Glomerular visceral epithelial cell (primary cell): ENCODE measurements around the gene RBP2.
A peak's percentile ranks its signal among the peaks of the same experiment; 100 is the strongest.

ENCODE experiments used
- DNase-seq: peaks from one replicate; pipeline ENCODE4 v3.0.0-alpha.2; 2016; ENCODE audit errors: extremely low spot score

The RBP2 gene

DNA sequence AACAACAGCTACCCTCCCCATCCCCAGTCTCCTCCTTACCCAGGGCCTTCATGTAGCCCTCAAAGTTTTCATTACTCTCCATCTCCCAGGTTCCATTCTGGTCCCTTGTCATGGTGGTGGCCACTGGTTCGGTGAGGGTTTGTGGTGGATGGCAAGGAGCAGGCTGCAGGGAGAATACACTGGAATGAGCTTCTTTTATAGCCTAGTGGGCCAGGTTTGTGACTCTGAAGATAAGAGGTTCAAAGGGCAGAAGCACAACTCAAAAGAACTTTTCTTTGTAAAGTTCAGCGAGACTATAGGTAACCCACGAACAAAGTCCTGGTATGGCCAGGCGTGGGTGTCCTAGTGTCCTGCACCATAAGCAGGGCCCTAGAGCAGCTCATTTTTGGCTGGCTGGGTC lies at the start of gene RBP2:
Gene RBP2, minus strand, starts transcription at position 169 of the 400 bp plus-strand sequence. Its CDS starts 57 bp downstream, at position 112.
- no peak for DNase-seq

DNA sequence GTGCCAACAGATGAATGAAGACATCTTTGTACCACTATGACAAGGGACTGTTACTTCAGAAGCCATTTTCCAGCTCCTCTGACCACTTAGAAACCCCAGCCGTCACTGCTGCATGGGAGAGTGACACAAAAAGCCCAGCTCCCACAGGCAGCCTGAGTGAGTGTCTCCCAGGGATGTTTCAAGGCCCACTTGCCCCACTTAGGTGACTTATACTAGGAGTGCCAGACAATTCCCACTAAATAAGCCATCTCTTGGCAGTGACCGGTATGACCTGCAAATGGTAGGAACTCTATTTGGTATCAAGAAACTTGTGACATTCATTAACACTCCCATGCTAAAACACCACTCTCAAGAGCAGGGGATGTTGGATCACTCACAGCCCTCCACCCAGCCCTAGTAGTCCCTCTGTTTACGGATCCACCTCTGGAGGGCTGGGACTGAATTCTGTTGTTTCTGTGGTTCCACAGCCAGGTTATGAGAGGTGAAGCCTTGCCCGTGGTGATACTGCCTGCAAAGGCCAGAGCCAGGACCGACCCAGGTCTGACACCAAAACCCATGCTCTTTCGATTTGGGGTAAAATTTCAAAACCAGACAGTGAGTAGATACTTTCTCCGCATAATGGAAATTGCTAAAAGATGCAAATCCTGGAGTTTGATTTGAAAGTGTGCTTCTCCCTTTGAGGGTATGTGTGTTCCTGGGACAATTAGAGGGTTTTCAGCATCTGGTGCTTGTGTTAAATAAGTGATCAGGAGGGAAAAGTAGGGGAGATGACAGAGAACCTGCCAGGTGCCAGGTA lies 48.7 kb upstream of the RBP2 start:
- no peak for DNase-seq

DNA sequence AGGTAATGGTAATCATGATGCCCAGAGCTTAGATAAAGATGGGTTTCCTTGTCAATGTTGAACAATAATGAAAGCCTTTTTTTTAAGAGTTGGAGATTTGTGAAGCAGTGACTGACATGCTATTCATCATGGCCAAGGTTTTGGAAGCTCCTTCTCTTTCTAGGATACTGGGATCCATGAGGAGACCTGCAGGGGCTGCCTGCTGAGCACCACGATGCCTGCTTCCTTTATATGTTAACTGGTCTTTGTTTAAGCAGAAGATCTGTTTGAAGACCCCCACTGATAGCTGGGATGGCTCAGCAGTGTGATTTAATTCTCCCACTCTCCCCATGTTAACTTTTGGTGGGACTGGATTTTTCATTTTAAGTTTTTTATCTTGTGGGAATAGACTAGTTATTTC lies 47.4 kb upstream of the RBP2 start:
- DNase-seq, result no peak

DNA sequence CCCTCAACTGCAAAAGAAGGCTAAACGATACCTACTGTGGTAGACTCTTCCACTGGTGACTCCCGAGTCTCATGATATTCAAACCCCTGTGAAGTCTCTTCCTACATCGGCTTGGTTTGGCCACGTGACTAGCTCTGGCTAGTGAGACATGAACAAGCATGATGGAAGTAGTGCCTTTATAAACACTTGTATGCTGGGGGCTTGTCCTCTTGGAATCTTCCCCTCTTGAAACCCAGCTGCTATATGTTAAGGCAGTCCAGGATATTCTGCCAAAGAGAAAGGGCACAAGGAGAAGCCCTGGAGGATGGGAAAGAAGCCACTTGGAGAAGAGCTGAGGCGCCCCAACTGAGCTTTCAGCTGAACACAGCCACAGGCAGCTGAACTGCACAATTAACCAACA lies 46.9 kb upstream of the RBP2 start:
- no peak for DNase-seq

DNA sequence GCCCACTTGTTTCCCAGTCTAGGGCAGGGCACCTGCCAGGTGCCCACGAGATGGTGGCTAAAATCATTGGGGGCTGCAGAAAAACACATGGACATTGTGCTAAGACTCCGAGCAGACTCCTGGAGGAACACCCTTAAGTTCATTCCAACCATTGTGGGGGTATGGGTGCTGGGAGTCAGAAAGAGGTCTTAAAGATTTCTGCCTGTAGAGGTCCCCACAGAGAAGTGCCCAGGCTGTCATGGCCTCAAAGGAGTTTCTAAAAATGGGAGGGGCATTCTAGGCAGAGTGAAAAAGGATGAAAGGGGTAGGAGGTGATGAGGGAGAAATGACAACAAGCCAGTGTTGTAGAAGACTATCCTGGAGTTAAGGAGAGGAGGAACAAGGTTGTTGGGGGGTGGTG lies 46.1 kb upstream of the RBP2 start:
- DNase-seq, result no peak

DNA sequence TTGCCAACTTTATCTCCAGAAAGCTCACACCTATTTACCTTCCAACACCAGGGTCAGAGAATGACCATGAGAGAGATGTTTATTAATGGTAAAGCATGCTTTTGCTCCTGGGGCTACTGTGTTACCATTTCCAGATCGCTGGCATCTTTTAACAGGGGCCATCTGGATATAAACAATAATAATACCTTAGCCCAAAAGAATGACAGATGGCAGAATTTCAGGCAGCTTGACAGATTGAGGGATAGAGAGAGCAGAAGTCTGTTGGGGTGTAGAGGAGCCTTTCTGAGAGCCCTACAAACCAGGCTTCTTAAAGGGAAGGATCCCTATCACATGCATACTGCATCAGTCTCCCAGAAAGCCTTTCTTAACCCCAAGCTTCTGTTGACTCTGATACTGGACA lies 45.5 kb upstream of the RBP2 start:
- DNase-seq, result no peak

DNA sequence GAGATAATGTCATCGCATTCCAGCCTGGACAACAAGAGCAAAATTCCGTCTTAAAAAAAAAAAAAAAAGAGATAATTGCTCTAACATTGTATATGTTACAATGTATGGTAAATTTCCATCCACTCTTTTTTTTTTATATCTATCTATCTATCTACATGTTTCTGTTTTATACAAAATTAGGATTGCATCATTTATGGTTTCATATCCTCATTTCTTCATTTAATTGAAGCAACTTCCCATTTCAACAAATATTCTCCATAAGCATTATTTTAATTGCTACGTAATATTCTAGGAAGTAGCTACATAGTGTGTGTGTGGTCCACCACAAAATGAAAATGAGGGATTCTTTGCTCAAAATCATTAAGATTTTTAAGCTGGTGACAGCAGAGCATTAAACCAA lies 44.8 kb upstream of the RBP2 start:
- no peak for DNase-seq

DNA sequence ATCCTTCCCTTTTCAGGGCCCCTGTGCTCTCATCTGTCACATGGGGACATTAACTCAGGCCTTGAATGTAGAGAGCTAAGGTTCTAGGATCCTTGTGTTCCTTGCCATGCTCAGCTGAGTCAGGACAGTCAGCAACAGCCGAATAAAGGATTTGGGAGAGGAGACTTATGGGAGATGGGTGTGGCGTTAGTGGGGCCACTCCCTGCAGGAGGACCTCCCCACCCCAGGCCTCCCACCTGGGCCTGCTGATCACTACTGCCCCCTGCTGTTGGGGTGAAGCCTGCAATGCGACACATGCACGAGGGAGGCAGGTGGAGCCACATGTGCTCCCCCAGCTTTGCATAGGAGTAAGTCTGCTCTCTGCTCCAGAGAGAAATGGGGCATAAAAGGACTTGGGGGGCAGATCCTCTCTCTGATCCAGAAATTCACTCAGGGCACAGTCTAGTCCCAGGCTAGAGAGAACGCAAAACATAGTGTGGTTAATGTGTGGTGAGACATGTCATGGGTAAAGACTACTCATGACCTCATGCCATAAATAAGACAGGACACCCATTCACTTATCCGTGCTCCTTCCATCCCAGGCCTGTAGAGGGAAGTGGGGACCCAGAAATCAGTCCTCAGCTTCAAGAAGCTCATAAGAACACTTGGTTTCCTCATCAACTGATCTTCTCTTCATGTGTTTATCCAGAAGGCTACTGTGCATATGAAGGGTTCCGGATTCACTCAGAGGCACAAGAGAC lies 43.9 kb upstream of the RBP2 start:
- DNase-seq, result peak; percentile 14

DNA sequence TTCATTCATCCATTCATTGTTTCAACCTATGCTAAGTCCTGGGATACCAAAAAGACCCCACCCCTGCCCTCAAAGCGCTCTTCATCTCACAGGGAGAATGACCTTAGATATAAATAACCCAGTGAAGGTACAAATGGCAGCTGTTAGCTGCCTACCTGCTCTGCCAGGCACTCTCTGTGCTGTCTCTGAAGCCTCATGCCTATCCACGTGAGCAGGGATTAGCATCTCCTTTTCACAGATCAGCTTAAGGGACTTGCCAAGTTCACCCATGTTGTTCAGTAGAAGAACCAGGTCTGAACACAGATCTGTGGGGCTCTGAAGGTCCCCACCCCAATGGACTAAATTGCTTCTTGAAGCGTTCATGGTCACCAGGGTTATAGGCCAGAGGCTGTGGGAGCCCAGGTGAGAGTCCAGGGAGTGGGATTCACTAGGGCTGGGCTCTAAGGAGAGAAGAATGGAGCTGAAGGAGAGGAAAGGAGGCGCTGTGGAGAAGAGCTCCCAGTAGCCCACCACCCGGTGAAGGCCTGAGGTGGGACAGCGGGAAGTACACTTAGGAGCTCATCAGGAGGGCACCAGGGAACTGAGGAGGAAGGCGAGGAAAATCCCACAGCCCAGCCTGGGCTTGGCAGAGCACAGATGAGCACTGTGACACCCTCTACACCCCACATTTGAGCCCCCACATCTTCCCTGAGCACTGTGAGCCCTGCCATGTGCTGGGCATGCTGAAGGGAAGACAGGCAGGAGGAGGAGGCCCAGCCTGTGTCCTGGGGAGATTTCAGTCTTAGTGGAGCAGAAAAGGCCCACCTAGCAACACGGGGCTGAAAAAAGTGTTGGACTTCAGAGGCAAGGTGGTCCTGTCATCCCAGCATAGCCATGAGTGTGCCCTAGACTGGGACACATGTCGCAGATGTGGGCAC lies 42.9 kb upstream of the RBP2 start:
- DNase-seq, result no peak

DNA sequence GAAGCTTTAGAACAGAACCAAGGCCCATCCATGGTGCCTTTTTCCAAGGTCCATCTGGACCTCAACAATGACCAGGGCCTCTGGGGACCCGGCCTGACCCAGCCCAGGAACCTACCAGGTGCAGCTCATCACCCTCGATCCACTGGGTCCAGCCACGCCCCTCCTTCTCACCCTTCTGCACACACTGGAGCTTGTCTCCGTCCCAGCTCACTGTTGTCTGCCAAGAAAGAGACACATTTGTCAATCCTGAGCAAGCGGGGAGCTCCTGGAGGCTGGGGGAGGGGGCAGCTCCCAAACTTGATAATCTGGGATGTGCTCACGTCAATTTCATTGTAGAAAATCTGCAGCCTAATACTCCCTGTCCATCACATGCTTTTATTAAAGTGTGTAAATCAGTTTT lies 42.0 kb upstream of the RBP2 start:
- DNase-seq, result no peak

DNA sequence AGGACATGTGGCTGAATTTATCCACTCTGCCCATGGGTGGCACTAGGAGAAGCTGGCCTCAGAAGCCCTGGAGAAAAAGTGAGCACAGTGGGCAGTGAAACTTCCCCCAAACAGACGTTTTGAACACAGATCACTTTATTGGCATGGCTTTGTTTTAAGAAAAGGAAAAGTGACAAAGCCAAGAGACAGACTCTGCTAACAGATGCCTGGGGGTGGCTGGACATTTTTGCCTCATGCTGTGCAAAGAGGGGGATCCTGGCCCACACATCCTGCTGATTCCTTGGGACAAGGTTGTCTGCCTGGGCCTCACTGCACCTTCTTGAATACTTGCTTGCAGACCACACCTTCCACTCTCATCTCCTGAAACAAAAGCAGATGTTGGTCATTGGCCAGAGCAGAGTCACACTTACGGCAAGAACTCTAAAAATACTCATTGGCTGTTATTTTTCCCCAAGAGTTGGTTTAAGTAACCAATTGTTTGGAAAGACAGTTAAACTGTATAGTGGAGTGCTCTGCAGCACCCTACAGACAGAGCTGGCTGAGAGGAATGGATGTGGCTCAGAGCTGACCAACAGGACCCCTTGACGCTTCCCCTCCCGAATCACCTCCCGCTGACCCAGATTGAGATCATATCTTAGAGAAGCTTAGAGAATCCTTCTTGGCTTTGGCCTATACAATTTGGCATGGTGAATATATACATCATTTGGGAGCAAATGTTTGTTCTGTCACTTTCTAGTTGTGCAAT lies 41.2 kb upstream of the RBP2 start:
- no peak for DNase-seq

DNA sequence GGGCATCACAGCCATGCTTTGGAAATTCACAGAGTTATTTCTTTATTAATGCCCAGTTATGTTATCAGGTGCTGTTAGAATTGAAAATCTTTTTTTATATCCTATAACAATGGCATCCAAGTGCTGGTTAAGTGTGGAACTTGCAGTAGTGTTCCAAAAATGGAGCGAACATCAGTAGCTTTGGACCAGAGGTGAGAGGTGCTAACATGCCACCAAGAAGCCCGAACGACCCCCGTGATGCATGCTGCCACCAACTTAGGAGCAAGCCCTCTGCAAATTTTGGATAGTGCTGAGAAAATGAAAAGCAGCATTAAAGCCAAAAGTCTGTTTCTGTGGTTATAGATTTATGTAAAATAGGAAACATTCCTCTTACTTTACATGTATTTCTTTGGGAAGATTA lies 38.4 kb upstream of the RBP2 start:
- no peak for DNase-seq

DNA sequence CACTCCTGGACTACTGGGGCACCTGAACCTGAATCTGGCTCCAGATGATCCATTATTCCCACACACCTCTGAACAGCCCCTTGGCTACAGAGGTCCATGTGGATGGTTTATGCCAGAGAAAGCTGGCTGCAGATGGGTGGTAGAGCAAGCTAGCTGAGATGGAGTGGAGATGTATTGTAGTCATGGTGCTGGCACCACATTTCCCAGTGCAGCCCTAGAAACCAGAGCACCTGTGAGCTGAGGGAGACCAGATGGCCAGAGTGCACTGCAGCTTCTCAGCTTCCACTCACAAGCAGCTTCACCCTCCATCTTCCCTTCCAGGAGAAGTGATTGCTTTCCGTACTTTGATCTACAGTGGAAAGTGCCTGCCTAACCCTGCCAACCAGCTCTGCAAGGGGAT lies 33.3 kb upstream of the RBP2 start:
- no peak for DNase-seq

DNA sequence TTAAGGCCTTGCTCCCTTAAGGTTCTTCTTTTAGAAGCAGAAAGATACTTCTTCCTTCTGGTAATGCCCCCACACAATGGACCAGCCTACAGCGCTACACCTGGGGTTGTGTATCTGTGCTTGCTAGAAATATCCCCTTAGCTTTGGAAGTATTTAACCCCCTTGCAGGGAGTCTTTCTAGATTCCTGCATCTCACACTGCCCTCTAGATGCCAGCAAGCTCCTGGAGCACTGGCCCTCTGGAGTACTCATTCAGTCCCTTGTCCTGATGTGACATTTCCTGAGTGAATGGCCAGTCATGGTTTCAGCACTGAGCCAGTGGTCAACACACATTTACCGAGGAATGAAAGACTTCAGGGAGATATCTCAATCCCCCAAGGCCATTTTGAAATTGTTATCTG lies 30.4 kb upstream of the RBP2 start:
- DNase-seq, result no peak

DNA sequence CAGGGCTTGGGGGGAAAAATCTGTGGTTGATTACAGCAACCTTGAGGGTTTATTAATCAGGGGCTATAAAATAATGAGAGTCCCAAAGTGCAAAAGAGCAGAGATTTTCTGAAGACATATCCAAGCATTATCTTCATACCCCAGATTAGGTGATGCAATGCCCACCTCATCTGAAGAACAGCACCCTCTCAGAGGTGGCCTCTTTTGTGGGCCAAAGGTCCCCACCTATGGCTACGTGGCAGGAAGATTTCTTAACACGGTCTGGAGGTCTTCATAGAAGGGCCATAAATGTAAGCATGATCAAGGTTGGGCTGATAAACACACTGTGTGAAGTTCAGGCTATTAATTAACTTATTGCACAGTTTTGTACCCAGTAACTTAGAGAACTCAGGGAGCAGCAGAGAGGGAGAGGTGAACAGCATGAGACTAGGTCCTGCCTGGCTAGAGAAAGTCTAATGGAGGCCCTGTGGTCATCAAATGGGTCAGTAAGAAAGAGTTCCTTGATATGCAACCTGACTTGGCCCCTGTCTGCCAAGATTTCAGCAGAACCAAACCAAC lies 29.6 kb upstream of the RBP2 start:
- DNase-seq, result no peak

DNA sequence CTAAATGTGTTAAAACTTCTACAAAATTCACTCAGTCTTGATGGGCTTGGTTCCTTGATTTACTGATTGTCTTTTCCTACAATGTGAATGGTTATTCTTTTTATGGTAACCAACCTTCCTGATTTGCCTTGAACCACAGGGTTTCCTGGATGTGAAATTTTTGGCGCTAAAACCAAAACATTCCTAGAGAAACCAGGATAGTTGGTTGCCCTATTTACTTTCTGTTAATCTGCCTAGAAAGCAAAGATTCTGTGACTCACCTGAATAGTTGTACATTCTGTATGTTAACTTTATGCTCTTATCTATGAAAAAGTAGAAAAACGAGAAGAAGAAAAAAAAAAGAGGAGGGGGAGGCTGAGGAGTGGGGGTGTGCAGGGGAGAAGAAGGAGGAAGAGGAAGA lies 23.2 kb upstream of the RBP2 start:
- no peak for DNase-seq

DNA sequence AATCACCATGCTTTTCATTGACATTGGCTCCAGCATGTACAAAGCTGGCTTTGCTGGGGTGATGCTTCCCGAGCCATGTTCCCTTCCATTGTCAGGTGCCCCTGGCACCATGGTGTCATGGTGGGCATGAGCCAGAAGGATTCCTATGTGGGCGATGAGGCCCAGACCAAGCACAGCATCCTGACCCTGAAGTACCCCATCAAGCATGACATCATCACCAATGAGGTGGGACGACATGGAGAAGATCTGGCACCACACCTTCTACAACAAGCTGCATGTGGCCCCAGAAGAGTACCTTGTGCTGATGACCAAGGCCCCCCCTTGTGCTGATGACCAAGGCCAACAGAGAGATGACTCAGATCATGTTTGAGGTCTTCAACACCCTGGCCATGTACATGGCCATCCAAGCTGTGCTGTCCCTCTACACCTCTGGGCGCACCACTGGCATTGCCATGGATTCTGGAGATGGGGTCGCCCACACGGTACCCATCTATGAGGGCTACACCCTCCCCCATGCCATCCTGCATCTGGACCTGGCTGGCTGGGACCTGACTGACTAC lies 17.6 kb upstream of the RBP2 start:
- no peak for DNase-seq

DNA sequence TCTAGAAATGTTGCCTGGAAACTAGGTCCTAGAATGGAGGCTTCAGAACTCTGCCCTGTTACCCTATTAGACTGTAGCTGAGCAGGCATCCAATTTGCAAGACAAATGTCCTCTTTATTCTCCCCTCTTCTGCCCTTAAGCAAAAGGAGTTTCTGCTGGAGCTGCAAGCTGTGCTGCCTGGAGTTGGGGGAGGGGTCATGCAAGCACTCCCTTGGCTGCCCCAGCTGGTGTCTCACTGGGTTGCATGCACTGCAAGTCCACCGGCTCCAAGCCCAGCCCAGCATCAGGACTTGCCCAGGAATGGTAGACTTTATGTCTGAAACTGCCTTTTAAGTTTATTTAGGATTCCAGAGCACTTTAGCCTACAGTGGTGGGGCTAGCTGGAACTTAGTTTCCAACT lies 15.7 kb upstream of the RBP2 start:
- no peak for DNase-seq

DNA sequence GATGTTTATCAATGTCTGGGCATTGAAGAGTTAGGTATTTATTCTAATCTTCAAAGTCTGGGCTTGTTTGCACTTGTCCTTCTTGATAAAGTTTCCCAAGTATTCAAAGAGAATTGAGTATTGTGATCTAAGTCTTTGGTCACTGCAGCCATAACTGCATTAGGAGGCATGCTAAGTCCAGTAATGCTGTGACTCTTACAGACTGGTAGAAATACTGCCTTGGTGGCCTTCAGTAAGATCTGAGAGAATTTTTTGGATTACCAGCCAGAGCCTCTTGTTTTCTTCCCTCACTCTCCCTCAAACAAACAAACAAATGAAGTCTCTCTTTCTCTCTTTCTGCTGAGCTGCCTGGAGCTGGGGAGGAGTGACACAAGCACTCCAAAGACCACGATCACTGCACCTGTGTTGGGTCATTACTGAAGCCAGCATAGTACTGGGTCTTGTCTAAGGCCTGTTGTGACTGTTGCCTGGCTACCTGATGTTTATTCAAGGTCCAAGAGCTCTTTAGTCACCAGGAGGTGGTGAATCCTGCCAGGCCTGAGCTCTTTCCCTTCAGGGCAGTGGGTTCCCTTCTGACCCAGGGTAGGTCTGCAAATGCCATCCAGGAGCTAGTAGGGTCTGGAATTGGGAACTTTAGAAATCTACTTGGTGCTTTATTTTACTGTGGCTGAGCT lies 14.8 kb upstream of the RBP2 start:
- DNase-seq, result no peak

DNA sequence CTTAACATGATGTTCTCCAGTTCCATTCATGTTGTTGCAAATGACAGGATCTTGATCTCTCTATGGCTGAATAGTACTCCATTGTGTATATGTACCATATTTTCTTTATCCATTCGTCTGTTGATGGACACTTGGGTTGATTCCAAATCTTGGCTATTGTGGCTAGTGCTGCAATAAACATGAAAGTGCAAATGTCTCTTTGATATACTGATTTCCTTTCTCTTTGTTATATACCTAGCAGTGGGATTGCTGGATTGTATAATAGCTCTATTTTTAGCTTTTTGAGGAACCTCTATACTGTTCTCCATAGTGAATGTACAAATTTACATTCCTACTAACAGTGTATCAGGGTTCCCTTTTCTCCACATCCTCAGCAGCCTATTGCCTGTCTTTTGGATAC lies 5.9 kb upstream of the RBP2 start:
- no peak for DNase-seq
